Mucosa of descending colon (tissue), 3 donors: ENCODE data around the gene MRPS10. TPM values are rescaled to one million over a fixed set of nuclear protein-coding genes. Genes with fewer than 3 reads are reported as not detected.

Experiments
- ATAC-seq: fragments of 200-7000 bp; cut with Tn5 transposase; one replicate; pipeline ENCODE4 v1.9.1; 2020; ENCODE audit warnings: mild to moderate bottlenecking, moderate library complexity
- DNase-seq, 3 donors: peaks; one replicate each; pipeline ENCODE4 v3.0.0-alpha.2; 2020
- H3K36me3 ChIP-seq: fragments of 200-600 bp; one replicate; pipeline ENCODE4 v1.8.0; 2021; ENCODE audit warnings: low read depth, mild to moderate bottlenecking
- H3K4me1 ChIP-seq: fragments of 200-600 bp; one replicate; pipeline ENCODE4 v1.8.0; 2021; ENCODE audit warnings: low read depth, mild to moderate bottlenecking
- H3K4me3 ChIP-seq: fragments of 200-600 bp; one replicate; pipeline ENCODE4 v1.8.0; 2021; ENCODE audit warnings: mild to moderate bottlenecking
- H3K9me3 ChIP-seq: fragments of 200-600 bp; one replicate; pipeline ENCODE4 v1.8.0; 2021; ENCODE audit warnings: mild to moderate bottlenecking
- CTCF ChIP-seq: fragments of 200-600 bp; IDR thresholded peaks from one replicate; pipeline ENCODE4 v1.8.0; 2022; ENCODE audit warnings: antibody characterized with exemption, mild to moderate bottlenecking
- intact Hi-C, 2 donors: fragments of 100-400 bp; cut with DNase I in 1 of 2; cut with micrococcal nuclease in 1 of 2; formaldehyde crosslinking; loops; one replicate each; pipeline versions ENCODE4 v1.11.0 to v1.11.1; 2022; cut with DNase I, micrococcal nuclease
- total RNA-seq, 3 donors: library from RNA; stranded (reverse); fragmentation: NEBNext Ultra II Directional in 2 of 3; extraction: Animal tissue kit (Norgen Biotek cat#: 25700) in 2 of 3; gene quantifications; one replicate each; pipeline versions ENCODE4 v1.2.1 to v1.2.4, GENCODE V29; 2021 to 2023
- donor health status: DM: no; HTN: no; CAD: no; lungs with moderate emphysema.
- donor health status: DM: no; HTN: no; CAD: no.
- donor health status: DM: no; HTN: yes; CAD: no.

MRPS10 gene
- total RNA-seq, 3 donors from 2014 or later: 22.2 to 31.7 (median 31.5) TPM

GRCh38 chr6:42239333-42239732, 21.7 kb upstream of the MRPS10 start:
- Histone ChIP-seq H3K4me3 (no peak overlapping the region), H3K9me3 (no peaks in the 10 kb centered on the region), H3K4me1 (no peaks in the 10 kb centered on the region), H3K36me3 (no peaks in the 10 kb centered on the region)
- intact Hi-C loops: no loop called here
- DNase-seq (no peak), ATAC-seq (peak; percentile 27)
- no peak for TF ChIP-seq CTCF

GRCh38 chr6:42237857-42238256, 20.2 kb upstream of the MRPS10 start:
- H3K4me1 ChIP-seq: no peaks in the 10 kb centered on the region
- no peaks in the 10 kb centered on the region for H3K9me3 ChIP-seq
- H3K4me3 ChIP-seq: no peak overlapping the region
- intact Hi-C loops: no loop called here
- DNase-seq (no peak), ATAC-seq (no peak)
- no peaks in the 10 kb centered on the region for H3K36me3 ChIP-seq
- no peak for TF ChIP-seq CTCF

GRCh38 chr6:42236682-42237473, 19.2 kb upstream of the MRPS10 start:
- TF ChIP-seq CTCF: no peak
- Histone ChIP-seq H3K36me3 (peaks cover 4% of the 10 kb centered on the region), H3K9me3 (no peaks in the 10 kb centered on the region), H3K4me3 (no peak overlapping the region), H3K4me1 (no peaks in the 10 kb centered on the region)
- ATAC-seq (no peak), DNase-seq (no peak)
- intact Hi-C loops: no loop called here

- ATAC-seq: no peak
- Histone ChIP-seq H3K36me3 (peaks cover 4% of the 10 kb centered on the region), H3K4me3 (no peak overlapping the region), H3K9me3 (no peaks in the 10 kb centered on the region), H3K4me1 (no peaks in the 10 kb centered on the region)
- TF ChIP-seq CTCF: no peak
- intact Hi-C loops: no loop called here
- no peak for DNase-seq
Measured at GRCh38 chr6:42236030-42236429, 18.4 kb upstream of the MRPS10 start.

GRCh38 chr6:42232035-42232434, 14.4 kb upstream of the MRPS10 start:
- intact Hi-C loops: no loop called here
- ATAC-seq: no peak
- H3K36me3 ChIP-seq: peaks cover 4% of the 10 kb centered on the region

More at GRCh38 chr6:42232035-42232434, 14.4 kb upstream of the MRPS10 start:
- H3K9me3 ChIP-seq: no peaks in the 10 kb centered on the region
- no peak for DNase-seq
- no peak for TF ChIP-seq CTCF
- peaks cover 4% of the 10 kb centered on the region for H3K4me1 ChIP-seq
- no peak overlapping the region for H3K4me3 ChIP-seq
